A549 (cell line): ENCODE measurements around the gene RAB33B. TPM values are rescaled to one million over a fixed set of nuclear protein-coding genes. Genes with fewer than 3 reads are reported as not detected.

Source experiments
- ATAC-seq, 2 experiments: fragments of 200-7000 bp in 1 of 2; fragments of >200 bp in 1 of 2; cut with Nextera tagmentation in 1 of 2; cut with Tn5 transposase in 1 of 2; 3 replicates each; pipeline versions ENCODE4 v1.8.0 to v1.9.1; 2018 to 2020; ENCODE audit warnings: mild to moderate bottlenecking in 1 of 2, moderate library complexity in 1 of 2
- CTCF ChIA-PET: fragments of 300-600 bp; sonication (Branson Sonifier 250); formaldehyde crosslinking; extraction: SDS; loops from one replicate; lab custom pipeline; 2021; ENCODE audit warnings: antibody characterized with exemption, inconsistent platforms; lab: Yijun Ruan, JAX
- POLR2A ChIA-PET: fragments of 350-600 bp; formaldehyde crosslinking; extraction: SDS; loops from one replicate; lab custom pipeline; 2021; ENCODE audit warnings: antibody characterized with exemption, inconsistent platforms; lab: Yijun Ruan, JAX
- DNase-seq, 2 experiments: peaks; one replicate each; pipeline versions ENCODE4 v3.0.0 to v3.0.0-alpha.2; 2011 to 2016; ENCODE audit warnings: low read depth in 1 of 2, low spot score in 1 of 2
- FAIRE-seq: peaks from 2 replicates; lab custom pipeline; 2011; peaks lifted over from hg19 to GRCh38; lab: Jason Lieb, UNC
- H3K27ac ChIP-seq, 2 experiments: fragments of >200 bp; sonication (Bioruptor Twin); formaldehyde crosslinking; 3 replicates each; pipeline ENCODE4 v1.5.1; 2016 to 2017
- H3K4me1 ChIP-seq: fragments of >200 bp; sonication (Bioruptor Twin); formaldehyde crosslinking; 3 replicates; pipeline ENCODE4 v1.6.1; 2016
- H3K4me2 ChIP-seq: fragments of >200 bp; sonication (Bioruptor Twin); formaldehyde crosslinking; 3 replicates; pipeline ENCODE4 v1.6.1; 2016
- H3K4me3 ChIP-seq: fragments of >200 bp; sonication (Bioruptor Twin); formaldehyde crosslinking; 3 replicates; pipeline ENCODE4 v1.5.1; 2016
- H3K9me3 ChIP-seq: fragments of >200 bp; sonication (Bioruptor Twin); formaldehyde crosslinking; 3 replicates; pipeline ENCODE4 v1.6.1; 2016
- CBX8 ChIP-seq: fragments of 200-600 bp; sonication (generic); IDR thresholded peaks from 2 replicates; pipeline ENCODE4 v1.6.1; 2016
- CHD2 ChIP-seq: fragments of 150-350 bp; IDR thresholded peaks from 2 replicates; pipeline ENCODE4 v1.6.1; 2014; ENCODE audit warnings: low read length; ENCODE audit not compliant: partially characterized antibody
- EHMT2 ChIP-seq: fragments of 200-600 bp; sonication (generic); IDR thresholded peaks from 2 replicates; pipeline ENCODE4 v1.6.1; 2016; ENCODE audit warnings: antibody characterized with exemption, low read depth, mild to moderate bottlenecking, moderate library complexity
- ELK1 ChIP-seq: fragments of 150-350 bp; IDR thresholded peaks from 2 replicates; pipeline ENCODE4 v1.6.1; 2014; ENCODE audit warnings: low read depth, mild to moderate bottlenecking, low read length
- GATA3 ChIP-seq: IDR thresholded peaks from 2 replicates; pipeline ENCODE4 v1.6.1; 2012; ENCODE audit warnings: borderline replicate concordance
- HOXB5 ChIP-seq: fragments of 250-450 bp; sonication (Bioruptor Pico); IDR thresholded peaks from 2 replicates; pipeline ENCODE4 v1.5.0; 2020; ENCODE audit warnings: mild to moderate bottlenecking, moderate library complexity
- JUN ChIP-seq, 2 experiments: fragments of >200 bp; sonication (Bioruptor Twin); formaldehyde crosslinking; IDR thresholded peaks; 2 replicates in 1 of 2; 3 replicates in 1 of 2; pipeline ENCODE4 v1.6.1; 2016 to 2017
- JUNB ChIP-seq: fragments of >200 bp; sonication (Bioruptor Twin); formaldehyde crosslinking; IDR thresholded peaks from 2 replicates; pipeline ENCODE4 v1.6.1; 2016
- KDM1A ChIP-seq: fragments of 200-600 bp; sonication (generic); IDR thresholded peaks from 2 replicates; pipeline ENCODE4 v1.6.1; 2016; ENCODE audit warnings: low read depth, mild to moderate bottlenecking
- MAFK ChIP-seq: fragments of 450-650 bp; IDR thresholded peaks from 2 replicates; pipeline ENCODE4 v1.6.1; 2014; ENCODE audit not compliant: partially characterized antibody
- MYC ChIP-seq: IDR thresholded peaks from 2 replicates; pipeline ENCODE4 v1.6.1; 2012; ENCODE audit warnings: mild to moderate bottlenecking, inconsistent platforms, low read length, improper control_type of control experiment, borderline replicate concordance
- POLR2A ChIP-seq: IDR thresholded peaks from 2 replicates; pipeline ENCODE4 v1.6.1; 2012; ENCODE audit warnings: mild to moderate bottlenecking, low read length
- POLR2AphosphoS2 ChIP-seq: conservative IDR thresholded peaks from 2 replicates; pipeline ENCODE4 v1.6.1; 2012; ENCODE audit warnings: low read length, improper control_type of control experiment, inconsistent platforms
- RAD21 ChIP-seq, 2 experiments: fragments of >200 bp in 1 of 2; sonication (Bioruptor Twin) in 1 of 2; formaldehyde crosslinking in 1 of 2; IDR thresholded peaks in 1 of 2; conservative IDR thresholded peaks in 1 of 2; 2 replicates in 1 of 2; 3 replicates in 1 of 2; pipeline ENCODE4 v1.6.1; 2012 to 2018; ENCODE audit warnings: inconsistent platforms in 1 of 2
- RARB ChIP-seq: fragments of 250-450 bp; sonication (Bioruptor Pico); IDR thresholded peaks from 2 replicates; pipeline ENCODE4 v1.8.0; 2021; ENCODE audit warnings: mild to moderate bottlenecking, moderate library complexity
- TFCP2L1 ChIP-seq: fragments of 250-450 bp; sonication (Bioruptor Pico); IDR thresholded peaks from 2 replicates; pipeline ENCODE4 v1.5.0; 2021; ENCODE audit warnings: mild to moderate bottlenecking
- USF2 ChIP-seq: fragments of 450-650 bp; IDR thresholded peaks from 2 replicates; pipeline ENCODE4 v1.6.1; 2014; ENCODE audit warnings: antibody characterized with exemption
- ZFP36 ChIP-seq: fragments of 450-650 bp; IDR thresholded peaks from 2 replicates; pipeline ENCODE4 v1.6.1; 2014; ENCODE audit warnings: borderline replicate concordance; ENCODE audit not compliant: partially characterized antibody
- ZNF302 ChIP-seq: fragments of 250-450 bp; sonication (Bioruptor Pico); IDR thresholded peaks from 2 replicates; pipeline ENCODE4 v1.9.0; 2021; ENCODE audit warnings: inconsistent platforms, mild to moderate bottlenecking, moderate library complexity
- WGBS: methylation state at CpG from one replicate; pipeline ENCODE4 v1.1.6; 2017; ENCODE audit errors: missing lambda C conversion rate; 5-methylcytosine and 5-hydroxymethylcytosine counted together
- polyA plus RNA-seq, 4 experiments: library from polyadenylated mRNA; depleted of rRNA in 3 of 4; stranded (reverse); fragments of >200 nt; fragmentation: RNase III in 1 of 4; extraction: RNeasy Plus Mini Kit Qiagen cat#74134 plus additional on column Dnase treatment in 1 of 4; gene quantifications; 2 replicates in 3 of 4; 3 replicates in 1 of 4; pipeline ENCODE4 v1.2.3, GENCODE V29; 2011 to 2017
- TF ChIP-seq, protein P1 (sequence below): IDR thresholded peaks from 2 replicates; pipeline ENCODE4 v1.6.1; 2012; ENCODE audit warnings: low read depth, borderline replicate concordance
- TF ChIP-seq, protein P2 (sequence below): fragments of >200 bp; sonication (Bioruptor Twin); formaldehyde crosslinking; IDR thresholded peaks from 3 replicates; pipeline ENCODE4 v1.6.1; 2016
- TF ChIP-seq, protein P3 (sequence below): fragments of 200-600 bp; sonication (generic); IDR thresholded peaks from 2 replicates; pipeline ENCODE4 v1.6.1; 2016; ENCODE audit warnings: antibody characterized with exemption, mild to moderate bottlenecking, moderate library complexity

The RAB33B gene
- polyA plus RNA-seq, 2 of the 4 experiments (the other 2 are of a cell fraction): 2.8 to 5.9 TPM

- FAIRE-seq: no peak
- no peak for ATAC-seq
- POLR2A ChIA-PET: no interaction called here
- WGBS: 52% methylated on average over 1 of the region's 1 CpG
- DNase-seq: no peak
- TF ChIP-seq CBX8: no peak
- TF ChIP-seq MAFK: peak; percentile 80
- TF ChIP-seq, all 56 proteins: peak for 1
- Histone ChIP-seq H3K4me2 (peak overlapping the region; percentile 90), H3K4me3 (peak overlapping the region; percentile 91; the same call in 1 of the 3 replicates), H3K4me1 (peaks cover 35% of the 10 kb centered on the region), H3K27ac (peak overlapping the region; percentile 99; a peak in 5 of 6 replicates), H3K9me3 (no peaks in the 10 kb centered on the region)
- CTCF ChIA-PET: interaction anchor here (2.1 kb wide), 1 partner anchor 11 kb away, joined by 8 read pairs; no protein-coding TSS in a partner anchor
These were observed 1.9 kb upstream of the RAB33B start for GRCh38 chr4:139451997-139452396.

DNA sequence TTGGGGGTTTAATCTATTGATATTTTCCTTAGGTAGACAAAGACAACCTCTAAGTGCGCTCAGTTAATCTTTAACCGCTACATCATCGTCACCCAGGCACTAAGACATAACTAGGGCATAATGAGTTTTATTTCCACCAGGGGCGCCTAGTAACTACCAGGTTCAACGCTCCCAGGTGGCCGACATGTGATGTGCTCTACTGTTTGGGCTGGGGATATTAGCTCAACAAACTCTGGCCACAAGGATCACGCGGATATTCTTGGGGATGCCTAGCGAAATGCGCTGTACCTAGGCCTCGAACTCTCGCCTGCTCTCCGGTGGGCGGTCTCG, 915 bp upstream of the RAB33B start:
- Histone ChIP-seq H3K4me3 (peak overlapping the region; percentile 91), H3K4me1 (peaks cover 45% of the 10 kb centered on the region), H3K4me2 (peak overlapping the region; percentile 90), H3K9me3 (no peaks in the 10 kb centered on the region), H3K27ac (peak overlapping the region; percentile 99)
- no peak for TF ChIP-seq POLR2AphosphoS2
- 0 out of 2 replicates have a peak, but pooled peaks have one; percentile 11 for TF ChIP-seq USF2
- TF ChIP-seq RAD21 (conservative IDR thresholded peaks at IDR 0.05 in 1 of 2, IDR thresholded peaks at IDR 0.05 in 1 of 2): 0 out of 5 replicates have a peak, but pooled peaks of 1 of the 2 experiments have one; percentile 5
- no peak for TF ChIP-seq ZFP36
- ChIA-PET CTCF (interaction anchor here (0.8 to 2.1 kb wide), 5 partner anchors 10 to 154 kb away, joined by 3 to 8 read pairs (median 5); no protein-coding TSS in a partner anchor), POLR2A (interaction anchor here (0.5 to 1.3 kb wide), 10 partner anchors 8 to 484 kb away, joined by 3 to 7 read pairs (median 4); partner anchors contain the start of genes NAA15 and SETD7)
- ATAC-seq (peak; percentile 72 to 73), DNase-seq (peak; percentile 70 to 84), FAIRE-seq (no peak)
- whole genome bisulfite sequencing: 2% methylated on average over 8 of the region's 15 CpGs

- Histone ChIP-seq H3K9me3 (no peaks in the 10 kb centered on the region), H3K4me2 (peak overlapping the region; percentile 90), H3K4me3 (peak overlapping the region; percentile 91), H3K27ac (peak overlapping the region; percentile 99), H3K4me1 (peaks cover 51% of the 10 kb centered on the region)
- ATAC-seq (peak; percentile 94 to 95), DNase-seq (peak; percentile 76 to 97), FAIRE-seq (no peak)
- CTCF ChIA-PET: interaction anchor here (0.8 to 2.1 kb wide), 5 partner anchors 9 to 153 kb away, joined by 3 to 8 read pairs (median 5); no protein-coding TSS in a partner anchor
- no CpG with 5 or more reads among the region's 76 CpGs for WGBS
- POLR2A ChIA-PET: interaction anchor here (0.5 to 1.3 kb wide), 9 partner anchors 8 to 484 kb away, joined by 3 to 7 read pairs (median 4); partner anchors contain the start of genes NAA15 and SETD7
- TF ChIP-seq HOXB5 (CRISPR knock-in tag) (no peak), GATA3 (peak; percentile 13; the same call in 1 of the 2 replicates), TFCP2L1 (CRISPR knock-in tag) (no peak), JUN (IDR thresholded peaks at IDR 0.05) (peak; percentile 72 to 73; a peak in 4 of 5 replicates), EHMT2 (no peak), KDM1A (peak; percentile 34; the same call in 1 of the 2 replicates), POLR2A (peak; percentile 58; the same call in 1 of the 2 replicates), ZFP36 (no peak), ZNF302 (CRISPR knock-in tag) (no peak), ELK1 (no peak), JUNB (no peak), USF2 (no peak), MYC (peak; percentile 1; the same call in 1 of the 2 replicates), RARB (CRISPR knock-in tag) (no peak), CHD2 (peak; percentile 95)
- TF ChIP-seq, protein P1, sequence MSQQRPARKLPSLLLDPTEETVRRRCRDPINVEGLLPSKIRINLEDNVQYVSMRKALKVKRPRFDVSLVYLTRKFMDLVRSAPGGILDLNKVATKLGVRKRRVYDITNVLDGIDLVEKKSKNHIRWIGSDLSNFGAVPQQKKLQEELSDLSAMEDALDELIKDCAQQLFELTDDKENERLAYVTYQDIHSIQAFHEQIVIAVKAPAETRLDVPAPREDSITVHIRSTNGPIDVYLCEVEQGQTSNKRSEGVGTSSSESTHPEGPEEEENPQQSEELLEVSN: peak; percentile 29; the same call in 1 of the 2 replicates
- TF ChIP-seq, protein P2, sequence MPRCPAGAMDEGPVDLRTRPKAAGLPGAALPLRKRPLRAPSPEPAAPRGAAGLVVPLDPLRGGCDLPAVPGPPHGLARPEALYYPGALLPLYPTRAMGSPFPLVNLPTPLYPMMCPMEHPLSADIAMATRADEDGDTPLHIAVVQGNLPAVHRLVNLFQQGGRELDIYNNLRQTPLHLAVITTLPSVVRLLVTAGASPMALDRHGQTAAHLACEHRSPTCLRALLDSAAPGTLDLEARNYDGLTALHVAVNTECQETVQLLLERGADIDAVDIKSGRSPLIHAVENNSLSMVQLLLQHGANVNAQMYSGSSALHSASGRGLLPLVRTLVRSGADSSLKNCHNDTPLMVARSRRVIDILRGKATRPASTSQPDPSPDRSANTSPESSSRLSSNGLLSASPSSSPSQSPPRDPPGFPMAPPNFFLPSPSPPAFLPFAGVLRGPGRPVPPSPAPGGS: peak; percentile 81
- TF ChIP-seq, protein P3, sequence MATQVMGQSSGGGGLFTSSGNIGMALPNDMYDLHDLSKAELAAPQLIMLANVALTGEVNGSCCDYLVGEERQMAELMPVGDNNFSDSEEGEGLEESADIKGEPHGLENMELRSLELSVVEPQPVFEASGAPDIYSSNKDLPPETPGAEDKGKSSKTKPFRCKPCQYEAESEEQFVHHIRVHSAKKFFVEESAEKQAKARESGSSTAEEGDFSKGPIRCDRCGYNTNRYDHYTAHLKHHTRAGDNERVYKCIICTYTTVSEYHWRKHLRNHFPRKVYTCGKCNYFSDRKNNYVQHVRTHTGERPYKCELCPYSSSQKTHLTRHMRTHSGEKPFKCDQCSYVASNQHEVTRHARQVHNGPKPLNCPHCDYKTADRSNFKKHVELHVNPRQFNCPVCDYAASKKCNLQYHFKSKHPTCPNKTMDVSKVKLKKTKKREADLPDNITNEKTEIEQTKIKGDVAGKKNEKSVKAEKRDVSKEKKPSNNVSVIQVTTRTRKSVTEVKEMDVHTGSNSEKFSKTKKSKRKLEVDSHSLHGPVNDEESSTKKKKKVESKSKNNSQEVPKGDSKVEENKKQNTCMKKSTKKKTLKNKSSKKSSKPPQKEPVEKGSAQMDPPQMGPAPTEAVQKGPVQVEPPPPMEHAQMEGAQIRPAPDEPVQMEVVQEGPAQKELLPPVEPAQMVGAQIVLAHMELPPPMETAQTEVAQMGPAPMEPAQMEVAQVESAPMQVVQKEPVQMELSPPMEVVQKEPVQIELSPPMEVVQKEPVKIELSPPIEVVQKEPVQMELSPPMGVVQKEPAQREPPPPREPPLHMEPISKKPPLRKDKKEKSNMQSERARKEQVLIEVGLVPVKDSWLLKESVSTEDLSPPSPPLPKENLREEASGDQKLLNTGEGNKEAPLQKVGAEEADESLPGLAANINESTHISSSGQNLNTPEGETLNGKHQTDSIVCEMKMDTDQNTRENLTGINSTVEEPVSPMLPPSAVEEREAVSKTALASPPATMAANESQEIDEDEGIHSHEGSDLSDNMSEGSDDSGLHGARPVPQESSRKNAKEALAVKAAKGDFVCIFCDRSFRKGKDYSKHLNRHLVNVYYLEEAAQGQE: peak; percentile 95
These were observed 380 bp upstream of the RAB33B start for GRCh38 chr4:139453371-139454110.
